ENCODE results near the gene LBHD2.

- TF ChIP-seq POLR2A (IDR thresholded peaks at IDR 0.05; ENCODE audit: low read length) (no peak), GATA1 (IDR thresholded peaks at IDR 0.05; ENCODE audit: low read depth, low read length) (no peak)
Observed at GRCh38 chr14:103045371-103045869, 38.6 kb upstream of the LBHD2 start.

All from erythroblast (primary cell).